ENCODE data around the gene NR3C1.

DNA sequence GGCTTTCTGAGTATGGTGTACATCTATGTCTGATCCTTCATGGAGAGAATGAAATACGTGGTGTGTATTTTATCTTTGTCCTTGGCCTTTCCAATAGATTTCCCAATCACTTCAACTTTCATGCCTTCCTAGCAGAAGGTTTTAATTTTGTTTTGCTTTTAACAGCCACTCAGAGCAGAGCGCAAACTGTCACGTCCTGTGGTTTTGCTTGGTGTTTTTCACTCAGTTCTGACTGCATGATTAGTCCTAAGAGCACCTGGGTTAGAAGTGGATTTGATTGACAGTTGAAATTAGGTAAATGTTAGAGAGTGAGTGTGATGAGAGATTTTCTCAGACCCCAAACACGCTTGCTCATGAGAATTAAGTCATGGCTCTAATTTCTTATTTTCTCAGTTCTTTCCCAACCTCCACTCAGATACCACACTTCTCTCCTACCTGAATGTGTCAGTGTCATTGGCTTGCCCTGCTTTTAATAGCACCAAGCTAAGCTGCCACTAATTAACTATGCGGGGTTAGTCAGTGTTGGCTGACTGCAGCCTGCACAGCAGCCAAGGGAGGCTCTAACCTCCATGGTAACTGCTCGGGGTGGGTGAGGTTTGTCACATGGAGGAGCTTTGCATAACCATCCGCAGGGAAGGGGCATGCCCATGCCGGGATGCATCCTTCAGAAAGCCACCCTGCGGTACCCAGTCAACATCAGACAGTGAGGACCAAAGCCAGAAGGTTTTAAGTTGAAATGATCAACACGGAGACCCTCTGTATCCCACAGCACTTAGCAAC is 173.4 kb downstream of the NR3C1 start:
- TF ChIP-seq, protein P1, sequence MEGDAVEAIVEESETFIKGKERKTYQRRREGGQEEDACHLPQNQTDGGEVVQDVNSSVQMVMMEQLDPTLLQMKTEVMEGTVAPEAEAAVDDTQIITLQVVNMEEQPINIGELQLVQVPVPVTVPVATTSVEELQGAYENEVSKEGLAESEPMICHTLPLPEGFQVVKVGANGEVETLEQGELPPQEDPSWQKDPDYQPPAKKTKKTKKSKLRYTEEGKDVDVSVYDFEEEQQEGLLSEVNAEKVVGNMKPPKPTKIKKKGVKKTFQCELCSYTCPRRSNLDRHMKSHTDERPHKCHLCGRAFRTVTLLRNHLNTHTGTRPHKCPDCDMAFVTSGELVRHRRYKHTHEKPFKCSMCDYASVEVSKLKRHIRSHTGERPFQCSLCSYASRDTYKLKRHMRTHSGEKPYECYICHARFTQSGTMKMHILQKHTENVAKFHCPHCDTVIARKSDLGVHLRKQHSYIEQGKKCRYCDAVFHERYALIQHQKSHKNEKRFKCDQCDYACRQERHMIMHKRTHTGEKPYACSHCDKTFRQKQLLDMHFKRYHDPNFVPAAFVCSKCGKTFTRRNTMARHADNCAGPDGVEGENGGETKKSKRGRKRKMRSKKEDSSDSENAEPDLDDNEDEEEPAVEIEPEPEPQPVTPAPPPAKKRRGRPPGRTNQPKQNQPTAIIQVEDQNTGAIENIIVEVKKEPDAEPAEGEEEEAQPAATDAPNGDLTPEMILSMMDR (IDR thresholded peaks at IDR 0.05 in 4 of 5, conservative IDR thresholded peaks at IDR 0.05 in 1 of 5) = no peak
- no peak for TF ChIP-seq POLR2A (IDR thresholded peaks at IDR 0.05)

All from gastrocnemius medialis (tissue), 4 donors.